Stimulated activated CD4-positive, alpha-beta T cell treated with anti-CD3 and anti-CD28 coated beads, Interleukin-15, amount 100 ng/mL, for 24 hours (primary cell): ENCODE data around the gene ACP5.
A peak's percentile ranks its signal among the peaks of the same experiment; 100 is the strongest.
"Not testable (repeated sequence)": the region's sequence is repeated elsewhere in the genome, so short reads cannot be mapped to it uniquely, and the experiment has no call there.

Experiments
- DNase-seq: peaks from one replicate; pipeline ENCODE4 v3.0.0-alpha.2; 2020

Gene ACP5

GRCh38 chr19:11578258-11579142 lies 1.1 kb upstream of the ACP5 start:
- peak; percentile 47 for DNase-seq

- DNase-seq: no peak
Measured at GRCh38 chr19:11576227-11576626, 1.2 kb downstream of the ACP5 start.

GRCh38 chr19:11574689-11575088 lies 2.8 kb downstream of the ACP5 start:
- DNase-seq: no peak

DNA sequence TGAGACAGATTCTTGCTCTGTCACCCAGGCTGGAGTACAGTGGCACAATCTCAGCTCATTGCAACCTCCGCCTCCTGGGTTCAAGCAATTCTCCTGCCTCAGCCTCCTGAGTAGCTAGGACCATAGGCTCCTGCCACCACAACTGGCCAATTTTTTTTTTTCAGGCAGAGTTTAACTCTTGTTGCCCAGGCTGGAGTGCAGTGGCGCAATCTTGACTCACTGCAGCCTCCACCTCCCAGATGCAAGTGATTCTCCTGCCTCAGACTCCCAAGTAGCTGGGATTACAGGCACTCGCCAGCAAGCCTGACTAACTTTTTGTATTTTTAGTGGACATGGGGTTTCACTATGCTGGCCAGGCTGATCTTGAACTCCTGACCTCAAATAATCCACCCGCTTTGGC lies 3.7 kb downstream of the ACP5 start:
- not testable (repeated sequence) for DNase-seq

GRCh38 chr19:11573354-11573753 lies 4.1 kb downstream of the ACP5 start:
- DNase-seq: not testable (repeated sequence)

GRCh38 chr19:11570039-11570462 lies 7.4 kb downstream of the ACP5 start:
- DNase-seq: no peak

DNA sequence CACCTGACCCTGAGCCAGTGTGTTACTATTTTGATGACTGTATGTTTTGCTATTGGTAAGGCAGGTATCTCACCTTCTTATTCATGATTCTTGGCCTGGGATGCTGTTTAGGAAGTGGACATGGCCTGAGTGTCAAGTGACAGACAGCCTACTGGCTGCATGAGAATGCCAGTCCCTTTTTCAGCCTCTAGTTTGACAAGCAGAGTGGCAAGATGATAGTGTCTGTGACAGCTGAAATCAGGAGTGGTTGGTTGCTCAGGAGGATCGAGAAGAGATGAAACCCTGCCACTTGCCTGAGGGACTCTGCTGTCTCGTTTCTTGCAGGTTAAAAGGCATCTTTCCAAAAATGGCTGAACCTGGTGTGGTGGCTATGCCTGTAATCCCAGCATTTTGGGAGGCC lies 11.3 kb downstream of the ACP5 start:
- DNase-seq: no peak

DNA sequence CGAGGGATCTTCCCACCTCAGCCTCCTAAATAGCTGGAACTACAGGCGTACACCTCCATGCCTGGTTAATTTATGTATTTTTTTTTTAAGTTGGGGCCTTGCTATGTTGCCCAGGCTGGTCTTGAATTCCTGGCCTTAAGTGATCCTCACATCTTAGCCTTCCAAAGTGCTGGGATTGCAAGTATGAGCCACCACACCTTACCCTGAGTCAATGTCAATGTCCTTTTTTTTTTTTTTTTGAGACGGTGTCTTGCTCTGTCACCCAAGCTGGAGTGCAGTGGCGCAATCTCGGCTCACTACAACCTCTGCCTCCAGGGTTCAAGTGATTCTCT lies 11.8 kb downstream of the ACP5 start:
- DNase-seq: not testable (repeated sequence)

GRCh38 chr19:11564082-11564807 lies 13.2 kb downstream of the ACP5 start:
- not testable (repeated sequence) for DNase-seq

GRCh38 chr19:11563532-11563931 lies 13.9 kb downstream of the ACP5 start:
- no peak for DNase-seq

- peak; percentile 70 for DNase-seq
Measured at GRCh38 chr19:11560404-11561051, 16.9 kb downstream of the ACP5 start.

GRCh38 chr19:11558881-11559828 lies 18.3 kb downstream of the ACP5 start, which contains the start of gene ELOF1:
Gene ELOF1, minus strand, starts transcription at chr19:11559230. Its CDS starts 4,883 bp downstream, at chr19:11554347.
- peak; percentile 99 for DNase-seq

DNA sequence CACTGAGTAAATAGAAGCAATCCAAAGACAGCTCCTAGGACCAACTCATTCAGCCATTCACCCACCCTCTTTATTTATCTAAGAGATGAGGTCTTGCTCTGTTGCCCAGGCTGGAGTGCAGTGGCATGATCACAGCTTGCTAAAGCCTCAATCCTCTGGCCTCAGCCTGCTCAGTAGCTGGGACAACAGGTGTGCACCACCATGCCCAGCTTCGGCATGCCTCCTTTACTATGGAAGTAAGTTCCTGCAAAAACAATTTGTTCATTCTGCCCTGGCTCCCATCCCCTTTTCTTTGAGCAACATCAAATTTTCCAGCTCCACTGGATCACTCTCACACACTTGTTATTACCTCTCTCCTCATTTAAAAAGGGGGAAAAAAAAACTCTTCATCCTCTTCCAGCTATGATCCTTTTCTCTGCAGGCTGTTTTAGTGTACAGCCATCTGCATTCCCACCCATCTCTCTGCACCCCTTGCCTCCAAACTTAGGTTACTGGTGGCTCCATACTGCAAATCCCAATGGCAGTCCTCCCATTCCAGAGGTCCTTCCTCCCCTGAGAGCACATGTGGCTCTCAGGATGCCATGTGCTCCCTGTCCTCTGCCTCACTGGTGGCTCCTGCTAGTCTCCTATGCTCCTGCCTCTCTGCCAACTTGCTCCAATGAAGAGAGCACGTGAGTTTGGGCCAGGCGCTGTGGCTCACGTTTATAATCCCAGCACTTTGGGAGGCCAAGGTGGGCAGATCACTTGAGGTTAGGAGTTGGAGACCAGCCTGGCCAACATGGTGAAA lies 20.6 kb downstream of the ACP5 start:
- DNase-seq: no peak

GRCh38 chr19:11555246-11555645 lies 22.2 kb downstream of the ACP5 start:
- DNase-seq: no peak

- no peak for DNase-seq
Measured at GRCh38 chr19:11554160-11554559, 23.3 kb downstream of the ACP5 start.

- DNase-seq: no peak
Measured at GRCh38 chr19:11552666-11553372, 24.6 kb downstream of the ACP5 start.

DNA sequence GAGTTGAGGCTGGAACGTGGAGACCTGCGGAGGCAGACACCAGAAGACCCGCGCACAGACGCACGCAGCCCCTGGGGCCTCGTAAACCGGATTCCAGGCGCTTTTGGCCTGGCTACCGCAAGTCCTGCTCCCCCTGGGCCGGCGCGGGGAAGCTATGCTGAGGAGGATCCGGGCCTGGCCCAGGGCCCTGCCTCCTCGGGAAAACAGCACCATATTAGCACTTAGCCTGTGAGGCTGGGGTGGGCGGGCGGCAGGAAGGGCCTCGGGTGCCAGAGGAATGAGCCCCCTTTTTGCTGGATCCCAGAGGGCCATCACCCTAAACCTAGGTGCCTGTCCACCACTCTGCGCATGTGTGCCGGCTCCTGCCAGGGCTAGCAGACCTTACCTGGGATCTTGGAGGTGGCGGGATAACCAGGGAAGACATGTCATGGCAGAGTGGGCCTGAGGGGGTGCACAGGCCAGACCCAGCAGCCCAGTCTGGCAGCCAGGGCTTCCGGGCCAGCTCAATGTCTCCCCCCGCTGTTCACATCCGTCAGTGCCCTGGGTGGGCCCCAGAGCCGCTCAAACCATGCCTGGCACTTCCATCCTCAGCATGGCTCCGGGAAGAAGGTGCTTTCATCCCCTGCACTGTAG lies 25.7 kb downstream of the ACP5 start:
- DNase-seq: no peak

GRCh38 chr19:11550265-11550664 lies 27.2 kb downstream of the ACP5 start:
- no peak for DNase-seq

DNA sequence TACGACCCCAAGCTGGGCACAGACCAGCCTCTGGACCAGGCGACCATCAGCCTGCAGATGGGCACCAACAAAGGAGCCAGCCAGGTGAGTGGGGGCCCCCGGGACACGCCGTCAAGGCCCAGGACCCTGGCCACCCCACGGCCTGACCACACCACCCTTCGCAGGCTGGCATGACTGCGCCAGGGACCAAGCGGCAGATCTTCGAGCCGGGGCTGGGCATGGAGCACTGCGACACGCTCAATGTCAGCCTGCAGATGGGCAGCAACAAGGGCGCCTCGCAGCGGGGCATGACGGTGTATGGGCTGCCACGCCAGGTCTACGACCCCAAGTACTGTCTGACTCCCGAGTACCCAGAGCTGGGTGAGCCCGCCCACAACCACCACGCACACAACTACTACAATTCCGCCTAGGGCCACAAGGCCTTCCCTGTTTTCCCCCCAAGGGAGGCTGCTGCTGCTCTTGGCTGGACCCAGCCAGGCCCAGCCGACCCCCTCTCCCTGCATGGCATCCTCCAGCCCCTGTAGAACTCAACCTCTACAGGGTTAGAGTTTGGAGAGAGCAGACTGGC lies 28.0 kb downstream of the ACP5 start:
- DNase-seq: no peak
